Trophoblast cell (in vitro differentiated cells and primary cell): Measurements from ENCODE around the gene TDRD12.

Experiments used
- DNase-seq, 2 donors: peaks; one replicate each; pipeline ENCODE4 v3.0.0-alpha.2; 2016
- H2AFZ ChIP-seq: 2 replicates; pipeline ENCODE4 v1.6.1; 2013; ENCODE audit warnings: low read length, moderate library complexity, mild to moderate bottlenecking; ENCODE audit not compliant: insufficient read depth, poor library complexity
- H2AK5ac ChIP-seq: 2 replicates; pipeline ENCODE4 v1.6.1; 2013; ENCODE audit warnings: mild to moderate bottlenecking, low read length
- H2BK120ac ChIP-seq: 2 replicates; pipeline ENCODE4 v1.6.1; 2013; ENCODE audit warnings: low read length, mild to moderate bottlenecking, moderate library complexity; ENCODE audit not compliant: insufficient read depth, poor library complexity
- H2BK12ac ChIP-seq: 2 replicates; pipeline ENCODE4 v1.6.1; 2013; ENCODE audit warnings: mild to moderate bottlenecking, low read length, moderate library complexity
- H2BK5ac ChIP-seq: 2 replicates; pipeline ENCODE4 v1.6.1; 2013; ENCODE audit warnings: low read length, low read depth, moderate library complexity, mild to moderate bottlenecking; ENCODE audit not compliant: poor library complexity
- H3K14ac ChIP-seq: 2 replicates; pipeline ENCODE4 v1.6.1; 2013; ENCODE audit warnings: mild to moderate bottlenecking, low read length
- H3K18ac ChIP-seq: 2 replicates; pipeline ENCODE4 v1.6.1; 2013; ENCODE audit warnings: mild to moderate bottlenecking, low read length
- H3K23ac ChIP-seq: 2 replicates; pipeline ENCODE4 v1.6.1; 2013; ENCODE audit warnings: low read length
- H3K27ac ChIP-seq: 2 replicates; pipeline ENCODE4 v1.5.1; 2013; ENCODE audit warnings: low read depth, mild to moderate bottlenecking, inconsistent platforms, low read length, moderate library complexity
- H3K27me3 ChIP-seq: 2 replicates; pipeline ENCODE4 v1.6.1; 2013; ENCODE audit warnings: inconsistent platforms, mild to moderate bottlenecking, low read length, moderate library complexity; ENCODE audit not compliant: insufficient read depth
- H3K36me3 ChIP-seq, 2 experiments: 1 replicate in 1 of 2; 2 replicates in 1 of 2; pipeline ENCODE4 v1.6.1; 2013; ENCODE audit warnings: low read length in 2 of 2, mild to moderate bottlenecking in 2 of 2, moderate library complexity in 1 of 2; ENCODE audit not compliant: insufficient read depth in 2 of 2, control insufficient read depth in 1 of 2
- H3K4ac ChIP-seq: 2 replicates; pipeline ENCODE4 v1.6.1; 2013; ENCODE audit warnings: low read depth, mild to moderate bottlenecking, low read length, moderate library complexity
- H3K4me1 ChIP-seq, 2 experiments: 1 replicate in 1 of 2; 2 replicates in 1 of 2; pipeline ENCODE4 v1.6.1; 2013; ENCODE audit warnings: low read length in 2 of 2, mild to moderate bottlenecking in 2 of 2, moderate library complexity in 1 of 2; ENCODE audit not compliant: insufficient read depth in 2 of 2, control insufficient read depth in 1 of 2
- H3K4me2 ChIP-seq: 2 replicates; pipeline ENCODE4 v1.6.1; 2013; ENCODE audit warnings: inconsistent platforms, mild to moderate bottlenecking, low read length, moderate library complexity
- H3K4me3 ChIP-seq: 2 replicates; pipeline ENCODE4 v1.5.1; 2013; ENCODE audit warnings: mild to moderate bottlenecking, low read depth, low read length, inconsistent platforms
- H3K79me1 ChIP-seq: one replicate; pipeline ENCODE4 v1.6.1; 2013; ENCODE audit warnings: low read length
- H3K79me2 ChIP-seq: 2 replicates; pipeline ENCODE4 v1.6.1; 2013; ENCODE audit warnings: low read length, mild to moderate bottlenecking; ENCODE audit not compliant: control insufficient read depth, insufficient read depth, poor library complexity
- H3K9ac ChIP-seq: 2 replicates; pipeline ENCODE4 v1.6.1; 2013; ENCODE audit warnings: mild to moderate bottlenecking, low read length
- H3K9me3 ChIP-seq: 2 replicates; pipeline ENCODE4 v1.6.1; 2013; ENCODE audit warnings: low read depth, mild to moderate bottlenecking, control low read depth, inconsistent platforms, low read length; ENCODE audit not compliant: insufficient read depth
- H4K12ac ChIP-seq: 2 replicates; pipeline ENCODE4 v1.6.1; 2013; ENCODE audit warnings: low read depth, mild to moderate bottlenecking, low read length, moderate library complexity
- H4K8ac ChIP-seq: 2 replicates; pipeline ENCODE4 v1.6.1; 2013; ENCODE audit warnings: low read depth, mild to moderate bottlenecking, low read length, moderate library complexity
- H4K91ac ChIP-seq: one replicate; pipeline ENCODE4 v1.6.1; 2013; ENCODE audit warnings: low read depth, mild to moderate bottlenecking, low read length, moderate library complexity
- WGBS: extraction: QIAGEN DNeasy Blood & Tissue Kit; methylation state at CpG from one replicate; pipeline ENCODE4 v1.1.7; 2013; ENCODE audit warnings: missing lambda C conversion rate; ENCODE audit not compliant: insufficient read length, insufficient coverage; ENCODE audit errors: extremely low coverage; 5-methylcytosine and 5-hydroxymethylcytosine counted together

TDRD12 gene

GRCh38 chr19:32748497-32748896 is 28.9 kb downstream of the TDRD12 start:
- WGBS, result no CpG with 5 or more reads among the region's 5 CpGs
- H2AK5ac ChIP-seq, result no peak overlapping the region
- H3K27me3 ChIP-seq, result no peaks in the 10 kb centered on the region
- H3K9me3 ChIP-seq, result no peaks in the 10 kb centered on the region
- no peak overlapping the region for H4K91ac ChIP-seq
- no peak for DNase-seq
- no peak overlapping the region for H2BK5ac ChIP-seq
- H3K4me1 ChIP-seq, result no peaks in the 10 kb centered on the region
- H3K27ac ChIP-seq, result no peak overlapping the region
- H3K4me2 ChIP-seq, result no peak overlapping the region
- H3K18ac ChIP-seq, result no peak overlapping the region
- H4K8ac ChIP-seq, result no peak overlapping the region
- H2BK12ac ChIP-seq, result no peak overlapping the region
- H3K14ac ChIP-seq, result no peak overlapping the region
- H3K9ac ChIP-seq, result no peak overlapping the region
- H4K12ac ChIP-seq, result no peak overlapping the region
- no peak overlapping the region for H3K4me3 ChIP-seq
- H2BK120ac ChIP-seq, result no peak overlapping the region
- no peaks in the 10 kb centered on the region for H3K36me3 ChIP-seq
- H3K79me2 ChIP-seq, result no peaks in the 10 kb centered on the region
- no peak overlapping the region for H3K23ac ChIP-seq
- H3K79me1 ChIP-seq, result no peaks in the 10 kb centered on the region
- no peak overlapping the region for H2AFZ ChIP-seq
- no peak overlapping the region for H3K4ac ChIP-seq

- Histone ChIP-seq H4K91ac (no peak overlapping the region), H3K36me3 (no peaks in the 10 kb centered on the region), H3K9me3 (no peaks in the 10 kb centered on the region), H3K4me2 (no peak overlapping the region), H3K14ac (no peak overlapping the region), H3K4ac (no peak overlapping the region), H2BK120ac (no peak overlapping the region), H3K27ac (no peak overlapping the region), H2AK5ac (no peak overlapping the region), H4K12ac (no peak overlapping the region), H2AFZ (no peak overlapping the region), H3K23ac (no peak overlapping the region), H4K8ac (no peak overlapping the region), H3K9ac (no peak overlapping the region), H2BK5ac (no peak overlapping the region), H3K4me1 (no peaks in the 10 kb centered on the region), H3K79me2 (no peaks in the 10 kb centered on the region), H3K27me3 (no peaks in the 10 kb centered on the region), H2BK12ac (no peak overlapping the region), H3K4me3 (no peak overlapping the region), H3K79me1 (no peaks in the 10 kb centered on the region), H3K18ac (no peak overlapping the region)
- WGBS, result no CpG with 5 or more reads among the region's 3 CpGs
- DNase-seq, result no peak
Measured at GRCh38 chr19:32748948-32749347, 29.4 kb downstream of the TDRD12 start.

DNA sequence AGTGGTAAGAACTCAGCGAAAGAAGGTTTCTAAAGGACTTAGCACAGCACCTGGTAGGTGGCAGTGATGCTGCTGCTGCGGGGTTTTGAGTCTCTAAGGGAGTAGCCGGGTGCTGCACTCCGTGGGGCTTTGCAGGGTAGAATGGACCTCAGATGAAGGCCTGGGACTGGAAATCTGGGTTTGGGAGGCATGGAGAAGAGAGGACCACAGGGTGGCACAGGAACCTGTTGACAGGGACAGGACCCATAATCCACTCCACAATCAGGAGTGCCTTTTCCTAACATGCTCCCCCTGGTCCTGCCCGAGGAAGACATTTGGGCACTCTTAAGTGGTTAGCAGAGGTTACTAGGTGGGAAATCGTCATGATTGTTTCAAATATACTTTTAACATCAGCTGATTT is 29.8 kb downstream of the TDRD12 start:
- DNase-seq, result no peak
- Histone ChIP-seq H3K27ac (no peak overlapping the region), H3K14ac (no peak overlapping the region), H3K79me2 (no peaks in the 10 kb centered on the region), H2BK12ac (no peak overlapping the region), H3K18ac (no peak overlapping the region), H2BK5ac (no peak overlapping the region), H3K4me1 (no peaks in the 10 kb centered on the region), H2AK5ac (no peak overlapping the region), H3K27me3 (no peaks in the 10 kb centered on the region), H4K91ac (no peak overlapping the region), H3K4me2 (no peak overlapping the region), H2BK120ac (no peak overlapping the region), H3K4ac (no peak overlapping the region), H3K23ac (no peak overlapping the region), H3K4me3 (no peak overlapping the region), H2AFZ (no peak overlapping the region), H4K12ac (no peak overlapping the region), H3K9ac (no peak overlapping the region), H4K8ac (no peak overlapping the region), H3K9me3 (no peaks in the 10 kb centered on the region), H3K36me3 (no peaks in the 10 kb centered on the region), H3K79me1 (no peaks in the 10 kb centered on the region)
- no CpG with 5 or more reads among the region's 6 CpGs for WGBS

DNA sequence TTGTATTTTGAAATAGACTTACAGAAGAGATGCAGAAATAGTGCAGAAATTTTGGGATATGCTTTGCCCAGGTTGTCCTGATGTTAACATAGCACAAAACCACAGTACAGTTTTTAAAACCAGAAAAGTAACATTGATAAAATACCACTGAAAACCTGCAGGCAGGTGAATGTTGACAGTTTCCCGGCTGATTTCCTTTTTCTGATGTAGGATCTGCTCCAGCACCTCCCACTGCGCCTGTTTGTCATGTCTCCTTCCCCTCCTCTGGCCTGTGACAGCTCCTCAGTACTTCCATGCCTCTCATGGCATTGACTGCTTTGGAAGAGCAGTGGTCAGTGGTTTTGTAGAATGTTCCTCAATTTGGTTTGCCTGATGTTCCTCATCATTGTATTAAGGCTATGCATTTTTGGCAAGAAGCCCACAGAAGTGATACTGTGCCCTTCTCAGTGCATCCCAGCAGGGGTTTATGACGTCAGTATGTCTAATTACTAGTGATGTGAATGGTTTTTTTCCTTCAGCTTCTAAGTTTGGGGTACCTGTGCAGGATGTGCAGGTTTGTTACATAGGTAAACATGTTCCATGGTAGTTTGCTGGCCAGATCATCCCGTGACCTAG is 31.0 kb downstream of the TDRD12 start:
- no peaks in the 10 kb centered on the region for H3K79me2 ChIP-seq
- H3K14ac ChIP-seq, result no peak overlapping the region
- H3K4me1 ChIP-seq, result no peaks in the 10 kb centered on the region
- no peak overlapping the region for H3K4me2 ChIP-seq
- H3K4me3 ChIP-seq, result no peak overlapping the region
- no peaks in the 10 kb centered on the region for H3K9me3 ChIP-seq
- no peaks in the 10 kb centered on the region for H3K27me3 ChIP-seq
- H4K91ac ChIP-seq, result no peak overlapping the region
- no peak overlapping the region for H3K23ac ChIP-seq
- no peaks in the 10 kb centered on the region for H3K79me1 ChIP-seq
- H2BK5ac ChIP-seq, result no peak overlapping the region
- no CpG with 5 or more reads among the region's 4 CpGs for WGBS
- H3K36me3 ChIP-seq, result no peaks in the 10 kb centered on the region
- no peak overlapping the region for H3K27ac ChIP-seq
- DNase-seq, result peak; percentile 72 to 89
- no peak overlapping the region for H3K4ac ChIP-seq
- H2AK5ac ChIP-seq, result no peak overlapping the region
- H4K12ac ChIP-seq, result no peak overlapping the region
- no peak overlapping the region for H2BK120ac ChIP-seq
- no peak overlapping the region for H2BK12ac ChIP-seq
- no peak overlapping the region for H4K8ac ChIP-seq
- H3K9ac ChIP-seq, result no peak overlapping the region
- H3K18ac ChIP-seq, result no peak overlapping the region
- no peak overlapping the region for H2AFZ ChIP-seq
